ENCODE results near the gene KIAA1217.

Gene KIAA1217

GRCh38 chr10:24475598-24475997 is 266.7 kb downstream of the KIAA1217 start:
- no peaks in the 10 kb centered on the region for H3K36me3 ChIP-seq (ENCODE audit: control insufficient read depth, low read length)
- TF ChIP-seq EZH2phosphoT487 (IDR thresholded peaks at IDR 0.05; ENCODE audit: borderline replicate concordance, low read length) (no peak), CTCF (IDR thresholded peaks at IDR 0.05; ENCODE audit: low read depth, low read length, poor library complexity, severe bottlenecking) (no peak)
- H3K27me3 ChIP-seq (ENCODE audit: control insufficient read depth, low read length): no peaks in the 10 kb centered on the region
- H3F3A ChIP-seq (ENCODE audit: control insufficient read depth, insufficient read depth): no peaks in the 10 kb centered on the region
- no peak overlapping the region for H3K4me2 ChIP-seq (ENCODE audit: low read length)
- no peaks in the 10 kb centered on the region for H3K9me3 ChIP-seq (ENCODE audit: control insufficient read depth, insufficient read depth, low read length)
- H3K9me2 ChIP-seq (replicated peaks; ENCODE audit: control insufficient read depth, low read length): no peaks in the 10 kb centered on the region
- no peaks in the 10 kb centered on the region for H3K79me2 ChIP-seq (ENCODE audit: control insufficient read depth, low read length)
- H3K4me3 ChIP-seq (ENCODE audit: low read length): no peak overlapping the region
- H3K27ac ChIP-seq (ENCODE audit: low read depth, low read length): no peak overlapping the region
- no peaks in the 10 kb centered on the region for H4K20me1 ChIP-seq (ENCODE audit: control insufficient read depth, insufficient read depth, low read depth, low read length)
- no peaks in the 10 kb centered on the region for H3K4me1 ChIP-seq (ENCODE audit: control insufficient read depth, low read length)

GRCh38 chr10:24476913-24477701 is 268.2 kb downstream of the KIAA1217 start:
- Histone ChIP-seq H3K4me2 (ENCODE audit: low read length) (no peak overlapping the region), H3K79me2 (ENCODE audit: control insufficient read depth, low read length) (no peaks in the 10 kb centered on the region), H3F3A (ENCODE audit: control insufficient read depth, insufficient read depth) (no peaks in the 10 kb centered on the region)

GRCh38 chr10:24477915-24478314 is 269.0 kb downstream of the KIAA1217 start:
- Histone ChIP-seq H3K4me3 (ENCODE audit: low read length) (no peak overlapping the region), H3K27me3 (ENCODE audit: control insufficient read depth, low read length) (no peaks in the 10 kb centered on the region), H3K4me2 (ENCODE audit: low read length) (no peak overlapping the region), H4K20me1 (ENCODE audit: control insufficient read depth, insufficient read depth, low read depth, low read length) (no peaks in the 10 kb centered on the region), H3K27ac (ENCODE audit: low read depth, low read length) (no peak overlapping the region), H3K79me2 (ENCODE audit: control insufficient read depth, low read length) (no peaks in the 10 kb centered on the region), H3F3A (ENCODE audit: control insufficient read depth, insufficient read depth) (no peaks in the 10 kb centered on the region), H3K9me2 (replicated peaks; ENCODE audit: control insufficient read depth, low read length) (no peaks in the 10 kb centered on the region), H3K9me3 (ENCODE audit: control insufficient read depth, insufficient read depth, low read length) (no peaks in the 10 kb centered on the region), H3K36me3 (ENCODE audit: control insufficient read depth, low read length) (no peaks in the 10 kb centered on the region), H3K4me1 (ENCODE audit: control insufficient read depth, low read length) (no peaks in the 10 kb centered on the region)
- TF ChIP-seq CTCF (IDR thresholded peaks at IDR 0.05; ENCODE audit: low read depth, low read length, poor library complexity, severe bottlenecking) (no peak), EZH2phosphoT487 (IDR thresholded peaks at IDR 0.05; ENCODE audit: borderline replicate concordance, low read length) (no peak)

More at GRCh38 chr10:24476913-24477701, 268.2 kb downstream of the KIAA1217 start:
- Histone ChIP-seq H4K20me1 (ENCODE audit: control insufficient read depth, insufficient read depth, low read depth, low read length) (no peaks in the 10 kb centered on the region), H3K9me2 (replicated peaks; ENCODE audit: control insufficient read depth, low read length) (no peaks in the 10 kb centered on the region), H3K9me3 (ENCODE audit: control insufficient read depth, insufficient read depth, low read length) (no peaks in the 10 kb centered on the region), H3K4me1 (ENCODE audit: control insufficient read depth, low read length) (no peaks in the 10 kb centered on the region), H3K4me3 (ENCODE audit: low read length) (no peak overlapping the region), H3K36me3 (ENCODE audit: control insufficient read depth, low read length) (no peaks in the 10 kb centered on the region), H3K27ac (ENCODE audit: low read depth, low read length) (no peak overlapping the region), H3K27me3 (ENCODE audit: control insufficient read depth, low read length) (no peaks in the 10 kb centered on the region)
- TF ChIP-seq EZH2phosphoT487 (IDR thresholded peaks at IDR 0.05; ENCODE audit: borderline replicate concordance, low read length): no peak
- no peak for TF ChIP-seq CTCF (IDR thresholded peaks at IDR 0.05; ENCODE audit: low read depth, low read length, poor library complexity, severe bottlenecking)
